Activated CD4-positive, CD25-positive, alpha-beta regulatory T cell treated with anti-CD3 and anti-CD28 coated beads, Interleukin-2, amount 50 U/mL, for 72 hours (primary cell): ENCODE measurements around the gene TTC7B.
"Not testable (repeated sequence)": the region's sequence is repeated elsewhere in the genome, so short reads cannot be mapped to it uniquely, and the experiment has no call there.

ENCODE experiments used
- DNase-seq: peaks from one replicate; pipeline ENCODE4 v3.0.0; 2021

Gene TTC7B

GRCh38 chr14:90538716-90539495, 277.3 kb downstream of the TTC7B start:
- no peak for DNase-seq

GRCh38 chr14:90538095-90538494, 278.1 kb downstream of the TTC7B start:
- DNase-seq = no peak

GRCh38 chr14:90536511-90537191, 279.6 kb downstream of the TTC7B start:
- DNase-seq = no peak

- DNase-seq = no peak
Observed at GRCh38 chr14:90536092-90536491, 280.1 kb downstream of the TTC7B start.

GRCh38 chr14:90535556-90536090, 280.6 kb downstream of the TTC7B start:
- no peak for DNase-seq

GRCh38 chr14:90534838-90535555, 281.2 kb downstream of the TTC7B start:
- no peak for DNase-seq

DNA sequence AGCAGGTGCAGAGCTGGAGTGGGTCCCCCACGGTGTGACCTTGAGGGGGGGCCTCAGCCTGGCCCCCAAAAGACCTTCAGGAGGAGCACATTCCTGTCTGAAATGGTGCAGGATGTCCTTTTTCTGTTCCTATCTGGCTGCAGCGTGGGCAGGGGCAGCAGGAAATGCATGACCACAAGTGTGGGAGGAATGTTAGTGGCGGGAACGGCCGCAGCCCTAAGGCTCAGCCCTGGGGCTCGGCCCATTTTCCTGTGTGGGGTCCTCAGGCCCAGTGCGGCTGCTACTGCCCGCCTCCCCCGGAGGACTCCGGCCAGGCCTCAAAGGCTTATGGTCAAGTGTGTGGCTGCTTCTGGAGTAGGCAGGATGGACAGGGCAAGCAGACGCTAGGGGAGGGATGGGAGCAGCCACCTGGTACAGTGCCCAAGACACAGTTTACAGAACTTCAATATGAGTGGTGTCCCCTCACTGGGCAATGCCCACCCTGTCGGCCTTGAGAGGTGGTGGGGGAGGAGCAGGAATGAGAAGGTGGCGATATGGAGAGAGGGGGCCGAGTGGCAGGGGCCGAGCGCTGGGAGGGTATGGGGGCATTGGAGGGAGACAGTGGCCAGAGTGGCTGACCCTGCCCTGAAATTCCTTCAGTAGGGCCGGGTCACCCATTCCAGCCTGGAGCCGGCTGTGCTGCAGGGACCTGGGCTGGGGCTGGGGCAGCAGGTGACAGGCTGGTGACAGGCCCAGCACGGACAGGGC, 282.0 kb downstream of the TTC7B start:
- no peak for DNase-seq

DNA sequence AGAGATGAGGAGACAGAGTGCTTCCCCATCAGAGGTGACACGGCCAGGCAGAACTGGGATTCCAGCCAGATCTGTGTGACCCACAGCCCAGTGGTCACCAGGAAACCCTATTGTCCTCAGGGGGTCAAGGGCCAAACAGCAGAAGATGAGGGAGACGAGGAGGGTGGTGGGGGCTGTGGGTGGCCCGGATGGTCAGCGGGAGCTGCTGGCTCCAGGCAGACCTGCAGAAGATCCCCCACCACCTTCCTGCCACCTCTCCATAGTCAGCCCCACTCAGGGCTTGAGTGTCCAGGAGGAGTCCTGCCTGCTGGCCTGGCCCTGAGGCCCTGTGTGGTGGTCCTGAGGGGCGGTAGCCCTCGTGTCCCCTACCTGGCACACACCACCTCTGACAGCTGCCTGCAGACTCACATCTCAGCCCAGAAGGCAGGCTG, 282.6 kb downstream of the TTC7B start:
- DNase-seq = no peak

- no peak for DNase-seq
Observed at GRCh38 chr14:90532826-90533525, 283.3 kb downstream of the TTC7B start.

DNA sequence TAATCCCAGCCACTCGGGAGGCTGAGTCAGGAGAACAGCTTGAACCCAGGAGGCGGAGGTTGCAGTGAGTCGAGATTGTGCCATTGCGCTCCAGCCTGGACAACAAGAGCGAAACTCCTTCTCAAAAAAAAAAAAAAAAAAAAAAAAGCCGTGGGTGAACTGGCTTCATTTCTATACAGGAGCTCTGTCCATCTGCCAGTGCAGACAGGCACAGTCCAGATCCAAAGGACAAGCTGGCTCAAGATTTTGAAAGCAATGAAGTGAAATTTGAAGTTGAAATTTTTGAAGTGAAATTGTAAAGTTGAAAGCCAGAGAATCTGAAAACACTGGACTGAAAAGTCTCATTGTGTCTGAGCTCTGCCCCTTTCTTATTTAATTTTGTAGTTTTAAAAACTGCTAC, 284.7 kb downstream of the TTC7B start:
- DNase-seq = no peak

- no peak for DNase-seq
Observed at GRCh38 chr14:90530523-90530922, 285.7 kb downstream of the TTC7B start.

- no peak for DNase-seq
Observed at GRCh38 chr14:90527978-90528377, 288.3 kb downstream of the TTC7B start.

DNA sequence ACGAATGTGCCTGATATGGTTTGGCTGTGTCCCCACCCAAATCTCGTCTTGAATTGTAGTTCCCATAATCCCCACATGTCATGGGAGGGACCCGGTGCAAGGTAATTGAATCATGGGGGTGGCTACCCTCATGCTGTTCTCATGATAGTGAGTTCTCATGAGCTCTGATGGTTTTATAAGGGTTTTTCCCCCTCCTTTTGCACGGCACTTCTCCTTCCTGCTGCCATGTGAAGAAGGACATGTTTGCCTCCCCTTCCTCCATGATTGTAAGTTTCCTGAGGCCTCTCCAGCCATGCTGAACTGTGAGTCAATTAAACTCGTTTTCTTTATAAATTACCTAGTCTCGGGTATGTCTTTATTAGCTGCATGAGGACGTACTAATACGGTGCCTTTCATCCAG, 289.7 kb downstream of the TTC7B start:
- DNase-seq = not testable (repeated sequence)

DNA sequence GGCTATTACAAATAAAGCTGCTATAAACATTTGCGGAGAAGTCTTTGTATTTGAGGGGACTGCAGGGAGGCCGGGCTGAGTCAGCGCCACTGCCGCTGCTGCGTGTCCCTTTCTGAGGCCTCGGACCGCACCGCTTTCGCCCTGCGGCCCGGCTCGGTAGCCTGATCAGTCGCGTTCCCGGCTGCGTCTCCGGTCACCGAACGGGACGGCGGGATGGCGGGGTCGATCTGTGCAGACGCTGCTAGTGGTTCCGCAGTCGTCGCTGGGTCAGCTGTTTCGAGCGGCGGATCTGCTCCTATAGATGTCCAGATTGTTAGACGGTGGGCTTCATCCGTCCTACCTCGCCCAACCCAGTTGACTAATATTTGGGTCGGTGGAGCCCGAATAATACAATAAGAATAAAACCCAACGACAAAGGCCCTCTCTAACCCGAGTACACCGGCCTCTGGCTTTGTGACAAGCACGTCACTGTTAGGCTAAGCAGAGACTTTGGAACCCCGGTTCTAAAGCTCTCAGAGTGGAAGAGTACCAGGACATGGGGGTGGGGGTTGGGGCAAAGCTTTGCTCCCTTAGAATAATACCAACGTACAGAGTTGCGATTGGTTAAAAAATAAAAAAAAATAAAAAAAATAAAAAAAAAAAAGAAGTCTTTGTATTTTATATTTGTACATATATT, 290.7 kb downstream of the TTC7B start:
- not testable (repeated sequence) for DNase-seq

GRCh38 chr14:90523961-90524875, 292.0 kb downstream of the TTC7B start:
- no peak for DNase-seq

GRCh38 chr14:90523544-90523943, 292.7 kb downstream of the TTC7B start:
- DNase-seq = no peak

DNA sequence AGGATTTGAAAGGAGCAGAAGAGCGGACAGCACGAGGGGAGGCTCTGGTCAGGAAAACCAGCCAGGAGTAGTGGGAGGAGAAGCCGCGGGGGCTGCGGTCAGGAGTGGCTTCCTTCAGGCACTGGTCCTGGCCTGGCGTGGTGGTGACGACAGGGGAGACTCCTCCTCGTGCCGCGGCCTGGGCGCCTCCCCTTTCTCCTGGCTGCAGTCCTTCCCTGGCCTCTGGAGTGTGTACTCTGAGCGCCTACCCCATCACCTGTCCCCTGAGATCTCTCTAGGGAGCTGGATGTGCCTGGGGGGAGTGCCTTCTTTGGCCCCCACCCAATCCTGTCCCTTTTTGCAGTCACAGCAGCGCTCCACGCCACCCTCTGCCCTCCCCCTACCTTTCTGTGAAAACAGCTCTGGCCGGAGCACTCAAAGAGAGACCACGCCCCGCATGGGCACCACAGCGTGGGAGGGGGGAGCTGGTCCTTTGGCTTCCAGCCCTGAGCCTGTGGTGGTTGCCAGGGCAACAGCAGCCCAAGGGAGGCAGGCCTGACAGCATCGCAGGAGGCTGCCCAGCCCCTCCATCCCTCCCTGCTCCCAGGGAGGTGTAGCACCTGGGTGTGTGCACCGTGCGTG, 293.5 kb downstream of the TTC7B start:
- DNase-seq = no peak

DNA sequence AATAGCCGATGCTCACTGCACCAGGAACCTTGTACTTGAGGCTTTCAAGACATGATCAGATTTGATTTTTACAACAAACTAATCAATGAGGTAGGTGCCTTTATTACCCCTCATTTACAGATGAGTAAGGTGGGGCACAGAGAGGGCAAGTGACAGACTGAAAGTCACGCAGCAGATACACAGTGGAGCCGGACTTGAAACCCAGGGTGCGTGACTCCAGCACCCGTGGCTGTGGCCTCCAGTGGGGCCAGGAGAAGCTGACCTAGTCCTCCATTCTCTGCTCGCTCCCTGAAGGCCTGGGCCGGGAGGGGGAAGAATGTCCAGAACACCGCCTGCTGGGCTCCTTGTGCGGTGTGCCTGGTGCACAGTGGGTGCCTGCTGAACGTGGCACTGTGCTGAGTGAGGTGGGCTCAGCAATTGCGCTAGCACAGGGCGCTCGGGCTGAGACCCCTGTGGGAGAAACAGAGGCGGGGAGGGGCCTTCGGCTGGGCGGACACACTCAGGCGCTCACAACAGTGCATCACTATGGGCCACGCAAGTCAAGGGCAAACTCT, 294.2 kb downstream of the TTC7B start:
- DNase-seq = no peak

GRCh38 chr14:90521084-90521929, 294.9 kb downstream of the TTC7B start:
- no peak for DNase-seq
